Measurements from ENCODE around the gene BMP7.

BMP7 gene

DNA sequence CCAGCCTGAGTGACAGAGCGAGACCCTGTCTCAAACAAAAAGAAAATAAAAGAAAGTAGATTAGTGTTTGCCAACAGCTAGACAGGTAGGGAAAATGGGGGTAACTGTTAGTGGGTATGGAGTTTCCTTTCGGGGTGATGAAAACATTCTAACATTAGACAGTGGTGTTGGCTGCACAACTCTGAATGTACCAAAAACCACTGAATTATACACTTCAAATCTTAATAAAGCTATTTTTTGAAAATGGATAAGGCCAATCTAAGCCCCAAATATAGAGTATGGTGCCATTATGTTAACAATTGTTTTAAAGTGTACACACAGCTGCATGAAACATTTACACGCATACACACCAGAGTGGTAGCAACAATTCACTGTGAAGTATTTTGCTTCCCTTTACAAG lies 57.0 kb downstream of the BMP7 start:
- Histone ChIP-seq H3K27ac (no peak overlapping the region), H3K9me3 (ENCODE audit: severe bottlenecking) (no peaks in the 10 kb centered on the region), H3K4me3 (ENCODE audit: low read depth, low read length) (no peak overlapping the region), H3K27me3 (ENCODE audit: insufficient read depth, low read depth, severe bottlenecking) (peaks cover 32% of the 10 kb centered on the region), H3K36me3 (no peaks in the 10 kb centered on the region)
- no peak for DNase-seq
- TF ChIP-seq, protein P1, sequence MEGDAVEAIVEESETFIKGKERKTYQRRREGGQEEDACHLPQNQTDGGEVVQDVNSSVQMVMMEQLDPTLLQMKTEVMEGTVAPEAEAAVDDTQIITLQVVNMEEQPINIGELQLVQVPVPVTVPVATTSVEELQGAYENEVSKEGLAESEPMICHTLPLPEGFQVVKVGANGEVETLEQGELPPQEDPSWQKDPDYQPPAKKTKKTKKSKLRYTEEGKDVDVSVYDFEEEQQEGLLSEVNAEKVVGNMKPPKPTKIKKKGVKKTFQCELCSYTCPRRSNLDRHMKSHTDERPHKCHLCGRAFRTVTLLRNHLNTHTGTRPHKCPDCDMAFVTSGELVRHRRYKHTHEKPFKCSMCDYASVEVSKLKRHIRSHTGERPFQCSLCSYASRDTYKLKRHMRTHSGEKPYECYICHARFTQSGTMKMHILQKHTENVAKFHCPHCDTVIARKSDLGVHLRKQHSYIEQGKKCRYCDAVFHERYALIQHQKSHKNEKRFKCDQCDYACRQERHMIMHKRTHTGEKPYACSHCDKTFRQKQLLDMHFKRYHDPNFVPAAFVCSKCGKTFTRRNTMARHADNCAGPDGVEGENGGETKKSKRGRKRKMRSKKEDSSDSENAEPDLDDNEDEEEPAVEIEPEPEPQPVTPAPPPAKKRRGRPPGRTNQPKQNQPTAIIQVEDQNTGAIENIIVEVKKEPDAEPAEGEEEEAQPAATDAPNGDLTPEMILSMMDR (IDR thresholded peaks at IDR 0.05; ENCODE audit: low read depth, low read length), result no peak

DNA sequence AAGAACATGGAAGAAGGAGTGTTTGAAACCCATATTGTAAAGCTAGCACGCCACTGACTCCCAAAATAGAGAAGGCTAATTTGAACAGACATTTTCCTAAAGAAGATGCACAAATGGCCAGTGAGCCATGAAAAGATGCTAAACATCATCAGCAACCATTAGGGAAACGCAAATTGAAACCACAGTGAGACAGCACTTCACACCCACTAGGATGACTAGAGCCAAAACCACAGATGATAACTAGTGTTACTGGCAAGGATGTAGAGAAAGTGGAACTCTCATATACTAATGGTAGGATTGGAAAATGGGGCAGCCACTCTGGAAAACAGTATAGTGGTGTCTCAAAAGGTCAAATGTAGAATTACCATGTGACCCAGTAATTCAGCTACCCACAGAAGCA lies 58.2 kb downstream of the BMP7 start:
- DNase-seq, result no peak
- peaks cover 29% of the 10 kb centered on the region for H3K27me3 ChIP-seq (ENCODE audit: insufficient read depth, low read depth, severe bottlenecking)

DNA sequence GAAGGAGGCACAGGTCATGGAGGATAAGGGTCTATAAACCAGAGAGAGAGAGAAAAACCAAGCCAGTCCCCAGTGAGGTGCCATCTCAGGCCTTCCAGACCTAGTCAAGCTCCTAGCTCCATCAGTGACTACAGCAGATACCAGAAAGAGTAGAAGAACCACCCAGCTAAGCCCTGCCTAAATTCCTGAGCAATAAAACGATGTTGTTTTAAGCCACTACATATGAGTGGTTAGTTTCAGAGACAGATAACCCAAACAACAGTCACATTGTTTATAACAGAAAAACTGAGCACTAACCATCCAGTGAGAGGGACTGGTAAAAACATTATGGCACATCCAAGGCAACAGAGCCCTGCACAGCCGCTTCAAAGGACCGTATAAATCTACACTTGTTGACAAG lies 59.2 kb downstream of the BMP7 start:
- H3K36me3 ChIP-seq, result no peaks in the 10 kb centered on the region
- TF ChIP-seq, protein P1 (IDR thresholded peaks at IDR 0.05; ENCODE audit: low read depth, low read length), result no peak
- no peak overlapping the region for H3K4me3 ChIP-seq (ENCODE audit: low read depth, low read length)

More for the DNA sequence above, 58.2 kb downstream of the BMP7 start:
- Histone ChIP-seq H3K27ac (no peak overlapping the region), H3K9me3 (ENCODE audit: severe bottlenecking) (no peaks in the 10 kb centered on the region), H3K4me3 (ENCODE audit: low read depth, low read length) (no peak overlapping the region), H3K36me3 (no peaks in the 10 kb centered on the region)
- TF ChIP-seq, protein P1 (IDR thresholded peaks at IDR 0.05; ENCODE audit: low read depth, low read length), result no peak

GRCh38 chr20:57205606-57206219 lies 60.7 kb downstream of the BMP7 start:
- Histone ChIP-seq H3K27ac (no peak overlapping the region), H3K27me3 (ENCODE audit: insufficient read depth, low read depth, severe bottlenecking) (peaks cover 34% of the 10 kb centered on the region), H3K4me3 (ENCODE audit: low read depth, low read length) (no peak overlapping the region), H3K9me3 (ENCODE audit: severe bottlenecking) (no peaks in the 10 kb centered on the region), H3K36me3 (no peaks in the 10 kb centered on the region)
- no peak for DNase-seq
- TF ChIP-seq, protein P1 (IDR thresholded peaks at IDR 0.05; ENCODE audit: low read depth, low read length), result no peak

More for the DNA sequence above, 59.2 kb downstream of the BMP7 start:
- Histone ChIP-seq H3K27me3 (ENCODE audit: insufficient read depth, low read depth, severe bottlenecking) (peaks cover 27% of the 10 kb centered on the region), H3K9me3 (ENCODE audit: severe bottlenecking) (no peaks in the 10 kb centered on the region), H3K27ac (no peak overlapping the region)
- no peak for DNase-seq

DNA sequence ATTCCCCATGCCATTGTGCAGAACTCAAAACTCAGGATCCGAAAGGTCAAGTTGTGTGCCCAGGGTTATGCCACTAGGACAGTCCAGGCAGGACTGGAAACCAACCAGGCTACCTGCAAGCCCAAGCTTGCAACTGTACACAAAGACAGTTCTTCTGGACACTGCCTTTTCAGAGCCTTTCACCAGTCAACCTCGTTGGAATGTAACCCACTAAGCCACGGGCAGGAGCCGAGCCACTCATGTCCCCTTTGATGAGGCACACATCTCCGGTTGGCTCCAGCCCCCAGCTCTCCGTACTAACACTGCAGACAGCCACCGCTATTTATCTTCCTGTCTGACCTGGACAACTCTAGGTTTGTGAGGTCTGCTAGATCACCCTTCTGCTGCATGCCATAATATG lies 62.5 kb downstream of the BMP7 start:
- no peaks in the 10 kb centered on the region for H3K36me3 ChIP-seq
- no peak for DNase-seq
- H3K4me3 ChIP-seq (ENCODE audit: low read depth, low read length), result no peak overlapping the region
- H3K27me3 ChIP-seq (ENCODE audit: insufficient read depth, low read depth, severe bottlenecking), result peaks cover 37% of the 10 kb centered on the region
- TF ChIP-seq, protein P1 (IDR thresholded peaks at IDR 0.05; ENCODE audit: low read depth, low read length), result no peak
- no peaks in the 10 kb centered on the region for H3K9me3 ChIP-seq (ENCODE audit: severe bottlenecking)
- H3K27ac ChIP-seq, result no peak overlapping the region

DNA sequence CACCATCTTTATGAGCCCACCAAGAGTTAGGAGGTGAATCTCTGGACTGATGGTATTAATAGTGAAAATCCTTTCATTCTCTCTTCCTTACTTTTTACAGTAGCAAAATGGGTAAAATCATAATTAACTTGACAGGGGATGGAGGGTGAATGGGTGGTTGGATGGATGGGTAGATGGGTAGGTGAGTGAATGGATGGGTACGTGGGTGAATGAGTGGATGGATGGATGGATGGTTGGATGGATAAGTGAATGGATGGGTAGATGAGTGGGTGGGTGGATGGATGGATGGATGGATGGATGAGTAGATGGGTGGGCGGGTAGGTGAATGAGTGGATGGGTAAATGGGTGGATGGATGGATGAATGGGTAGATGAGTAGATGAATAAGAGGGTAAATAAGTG lies 63.2 kb downstream of the BMP7 start:
- no peak overlapping the region for H3K4me3 ChIP-seq (ENCODE audit: low read depth, low read length)
- no peaks in the 10 kb centered on the region for H3K9me3 ChIP-seq (ENCODE audit: severe bottlenecking)
- no peak overlapping the region for H3K27ac ChIP-seq
- peaks cover 37% of the 10 kb centered on the region for H3K27me3 ChIP-seq (ENCODE audit: insufficient read depth, low read depth, severe bottlenecking)
- no peaks in the 10 kb centered on the region for H3K36me3 ChIP-seq
- TF ChIP-seq, protein P1 (IDR thresholded peaks at IDR 0.05; ENCODE audit: low read depth, low read length), result no peak
- no peak for DNase-seq

Data from WERI-Rb-1 (cell line).